ENCODE measurements around the gene NTNG2.

The NTNG2 gene

GRCh38 chr9:132167192-132167591, 5.3 kb downstream of the NTNG2 start:
- H3K27me3 ChIP-seq = peaks cover 53% of the 10 kb centered on the region

GRCh38 chr9:132168347-132168746, 6.5 kb downstream of the NTNG2 start:
- H3K9me3 ChIP-seq = no peaks in the 10 kb centered on the region
- H3K27ac ChIP-seq = no peak overlapping the region
- H3K4me1 ChIP-seq = peaks cover 46% of the 10 kb centered on the region
- H3K36me3 ChIP-seq = peaks cover 43% of the 10 kb centered on the region
- H3K4me2 ChIP-seq = 0 out of 2 replicates have a peak overlapping the region, but pooled peaks have one; percentile 7
- peaks cover 95% of the 10 kb centered on the region for H4K20me1 ChIP-seq
- peaks cover 42% of the 10 kb centered on the region for H3K27me3 ChIP-seq
- H3K4me3 ChIP-seq = no peak overlapping the region
- no peak overlapping the region for H3K9ac ChIP-seq
- no peak for TF ChIP-seq Cebpa-rat (IDR thresholded peaks at IDR 0.05)

More at GRCh38 chr9:132167192-132167591, 5.3 kb downstream of the NTNG2 start:
- peaks cover 38% of the 10 kb centered on the region for H3K36me3 ChIP-seq
- peaks cover 54% of the 10 kb centered on the region for H3K4me1 ChIP-seq
- no peaks in the 10 kb centered on the region for H3K9me3 ChIP-seq
- TF ChIP-seq Cebpa-rat (IDR thresholded peaks at IDR 0.05) = no peak
- no peak overlapping the region for H3K9ac ChIP-seq
- H3K4me2 ChIP-seq = no peak overlapping the region
- peaks cover 98% of the 10 kb centered on the region for H4K20me1 ChIP-seq
- H3K4me3 ChIP-seq = no peak overlapping the region
- H3K27ac ChIP-seq = no peak overlapping the region

DNA sequence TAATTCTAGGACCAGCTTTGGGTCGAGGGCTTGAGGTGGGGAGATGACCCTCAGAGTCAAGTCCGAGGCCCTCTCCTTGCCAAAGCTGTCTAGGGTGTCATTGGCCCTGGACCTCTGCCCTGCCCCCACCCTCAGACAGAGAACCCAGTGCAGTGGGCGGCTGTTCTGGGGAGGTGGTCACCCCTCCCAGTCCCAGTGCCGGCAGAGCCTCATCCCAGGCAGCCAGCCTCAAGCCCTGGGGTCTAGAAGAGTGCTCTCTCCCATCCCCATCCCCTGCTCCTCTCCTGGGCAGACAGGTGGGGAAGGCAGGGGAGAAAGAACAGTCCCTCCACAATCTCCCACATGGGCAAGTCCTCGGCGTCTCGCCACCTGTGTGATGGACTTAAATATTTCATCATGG, 7.0 kb downstream of the NTNG2 start:
- no peak overlapping the region for H3K27ac ChIP-seq

GRCh38 chr9:132169672-132170392, 8.0 kb downstream of the NTNG2 start:
- H3K9ac ChIP-seq = 0 out of 2 replicates have a peak overlapping the region, but pooled peaks have one; percentile 34
- peaks cover 54% of the 10 kb centered on the region for H3K36me3 ChIP-seq
- no peak for TF ChIP-seq Cebpa-rat (IDR thresholded peaks at IDR 0.05)
- peaks cover 32% of the 10 kb centered on the region for H3K4me1 ChIP-seq
- no peak overlapping the region for H3K4me3 ChIP-seq
- peaks cover 82% of the 10 kb centered on the region for H4K20me1 ChIP-seq
- H3K27me3 ChIP-seq = peaks cover 27% of the 10 kb centered on the region
- no peak overlapping the region for H3K27ac ChIP-seq
- no peaks in the 10 kb centered on the region for H3K9me3 ChIP-seq
- peak overlapping the region; percentile 64 for H3K4me2 ChIP-seq

More for the DNA sequence above, 7.0 kb downstream of the NTNG2 start:
- Histone ChIP-seq H3K27me3 (peaks cover 37% of the 10 kb centered on the region), H3K4me2 (0 out of 2 replicates have a peak overlapping the region, but pooled peaks have one; percentile 7), H4K20me1 (peaks cover 91% of the 10 kb centered on the region), H3K9ac (no peak overlapping the region), H3K36me3 (peaks cover 48% of the 10 kb centered on the region), H3K9me3 (no peaks in the 10 kb centered on the region), H3K4me1 (peaks cover 41% of the 10 kb centered on the region), H3K4me3 (no peak overlapping the region)
- no peak for TF ChIP-seq Cebpa-rat (IDR thresholded peaks at IDR 0.05)

GRCh38 chr9:132171702-132172101, 9.8 kb downstream of the NTNG2 start:
- Histone ChIP-seq H3K9me3 (no peaks in the 10 kb centered on the region), H3K27me3 (peaks cover 8% of the 10 kb centered on the region), H3K4me1 (peaks cover 26% of the 10 kb centered on the region), H3K36me3 (peaks cover 54% of the 10 kb centered on the region), H3K4me2 (no peak overlapping the region), H4K20me1 (peaks cover 68% of the 10 kb centered on the region), H3K27ac (no peak overlapping the region), H3K4me3 (no peak overlapping the region), H3K9ac (no peak overlapping the region)
- no peak for TF ChIP-seq Cebpa-rat (IDR thresholded peaks at IDR 0.05)

GRCh38 chr9:132172185-132172584, 10.3 kb downstream of the NTNG2 start:
- TF ChIP-seq Cebpa-rat (IDR thresholded peaks at IDR 0.05) = no peak
- Histone ChIP-seq H3K4me3 (no peak overlapping the region), H3K9me3 (no peaks in the 10 kb centered on the region), H3K4me2 (no peak overlapping the region), H3K4me1 (peaks cover 21% of the 10 kb centered on the region), H4K20me1 (peaks cover 63% of the 10 kb centered on the region), H3K9ac (no peak overlapping the region), H3K36me3 (peaks cover 49% of the 10 kb centered on the region), H3K27ac (no peak overlapping the region), H3K27me3 (peaks cover 4% of the 10 kb centered on the region)

DNA sequence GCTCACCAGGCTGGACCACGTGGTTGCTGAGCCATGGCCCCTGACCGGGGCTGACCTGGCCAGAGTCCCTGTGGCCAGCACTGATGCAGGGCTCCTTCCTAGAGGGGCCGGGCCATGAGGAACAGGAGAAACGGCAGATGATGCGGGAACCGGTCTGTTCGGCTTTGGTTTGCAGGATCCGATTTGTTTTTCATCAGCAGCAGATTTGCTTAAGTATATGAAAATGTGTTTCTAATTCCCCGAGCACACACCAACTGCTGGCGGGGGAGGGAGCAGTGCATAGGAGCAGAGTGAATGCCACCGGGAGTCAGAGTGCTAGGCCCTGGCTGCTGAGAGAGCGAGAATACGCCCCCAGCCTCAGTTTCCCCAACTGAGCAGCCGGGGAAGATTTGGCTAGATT, 13.6 kb downstream of the NTNG2 start:
- peaks cover 38% of the 10 kb centered on the region for H3K36me3 ChIP-seq
- no peak for TF ChIP-seq Cebpa-rat (IDR thresholded peaks at IDR 0.05)
- H3K27me3 ChIP-seq = no peaks in the 10 kb centered on the region
- H3K4me3 ChIP-seq = no peak overlapping the region
- no peak overlapping the region for H3K9ac ChIP-seq
- no peak overlapping the region for H3K4me2 ChIP-seq
- peaks cover 43% of the 10 kb centered on the region for H4K20me1 ChIP-seq
- peaks cover 4% of the 10 kb centered on the region for H3K4me1 ChIP-seq
- no peak overlapping the region for H3K27ac ChIP-seq
- H3K9me3 ChIP-seq = no peaks in the 10 kb centered on the region

DNA sequence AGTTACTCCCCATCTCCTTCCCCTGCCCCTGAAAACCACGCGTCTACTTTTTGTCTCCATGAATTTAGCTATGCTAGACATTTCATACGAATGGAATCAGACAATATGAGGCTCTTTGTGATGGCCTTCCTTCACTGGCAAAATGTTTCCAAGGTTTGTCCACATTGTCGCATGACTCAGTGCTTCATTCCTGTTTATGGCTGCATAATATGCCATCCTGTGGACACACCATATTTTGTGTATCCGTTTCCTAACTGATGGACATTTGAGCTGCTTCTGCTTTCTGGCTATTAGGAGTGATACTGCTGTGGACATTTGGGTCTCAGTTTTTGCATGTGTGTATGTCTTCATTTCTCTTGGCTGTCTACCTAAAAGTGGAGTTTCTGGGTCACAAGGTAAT, 14.5 kb downstream of the NTNG2 start:
- Histone ChIP-seq H3K4me2 (no peak overlapping the region), H3K27me3 (no peaks in the 10 kb centered on the region)

DNA sequence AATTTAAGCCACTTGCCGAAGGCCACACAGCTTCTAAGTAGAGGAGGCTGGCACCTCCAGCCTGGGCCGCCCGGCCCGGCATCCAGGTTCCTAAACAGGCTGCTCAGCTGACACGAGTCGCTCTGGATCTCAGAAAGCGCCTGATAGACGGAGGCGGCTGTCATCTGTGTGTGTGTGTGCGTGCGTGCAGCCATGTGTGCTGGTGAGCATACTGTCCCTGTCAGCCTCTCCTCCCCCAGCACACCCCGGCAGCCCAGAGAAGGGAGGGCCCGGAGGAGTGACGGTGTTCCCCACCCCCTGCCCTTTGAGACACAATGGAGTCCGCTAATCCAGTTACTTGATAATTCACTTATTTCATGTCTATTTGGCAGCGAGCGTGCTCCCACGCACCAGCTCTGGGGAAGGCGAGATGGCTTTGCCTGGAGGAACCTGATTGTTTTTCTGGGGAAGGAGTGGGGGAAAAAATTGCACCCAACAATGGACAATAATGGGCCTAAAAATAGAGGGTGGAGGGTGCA, 20.0 kb downstream of the NTNG2 start:
- no peaks in the 10 kb centered on the region for H3K36me3 ChIP-seq
- no peak overlapping the region for H3K4me3 ChIP-seq
- no peaks in the 10 kb centered on the region for H3K27me3 ChIP-seq
- no peaks in the 10 kb centered on the region for H3K9me3 ChIP-seq
- no peak for TF ChIP-seq Cebpa-rat (IDR thresholded peaks at IDR 0.05)
- H4K20me1 ChIP-seq = peaks cover 39% of the 10 kb centered on the region
- H3K4me2 ChIP-seq = peak overlapping the region; percentile 95
- H3K9ac ChIP-seq = no peak overlapping the region
- H3K4me1 ChIP-seq = peaks cover 56% of the 10 kb centered on the region
- H3K27ac ChIP-seq = no peak overlapping the region

More for the DNA sequence above, 14.5 kb downstream of the NTNG2 start:
- Histone ChIP-seq H4K20me1 (peaks cover 39% of the 10 kb centered on the region; the same call in 1 of the 2 replicates), H3K9me3 (no peaks in the 10 kb centered on the region), H3K4me1 (peaks cover under 1% of the 10 kb centered on the region; the same call in 1 of the 2 replicates), H3K4me3 (no peak overlapping the region), H3K9ac (no peak overlapping the region), H3K36me3 (peaks cover 30% of the 10 kb centered on the region), H3K27ac (no peak overlapping the region)
- TF ChIP-seq Cebpa-rat (IDR thresholded peaks at IDR 0.05) = no peak
